Activated naive CD4-positive, alpha-beta T cell treated with anti-CD3 and anti-CD28 coated beads, Interleukin-2, amount 50 U/mL, for 72 hours (primary cell): ENCODE results near the gene TOP3B. TPM values are rescaled to one million over a fixed set of nuclear protein-coding genes. Genes with fewer than 3 reads are reported as not detected.

Source experiments
- ATAC-seq, 2 donors: fragments of 150-1000 bp; cut with Tn5 transposase; 2 replicates each; pipeline ENCODE4 v1.10.0; 2021; ENCODE audit warnings: mild to moderate bottlenecking in 2 of 2, moderate library complexity in 2 of 2
- DNase-seq, 2 donors: peaks; one replicate each; pipeline ENCODE4 v3.0.0; 2021 to 2022; ENCODE audit warnings: low spot score in 2 of 2
- H3K27ac Mint-ChIP-seq, 2 donors: one replicate each; pipeline ENCODE4 v1.8.0; 2022; ENCODE audit warnings: mild to moderate bottlenecking in 2 of 2, mixed read lengths in 2 of 2
- H3K36me3 Mint-ChIP-seq, 2 donors: one replicate each; pipeline ENCODE4 v1.8.0; 2022; ENCODE audit warnings: mixed read lengths in 2 of 2
- H3K9me3 Mint-ChIP-seq, 2 donors: one replicate each; pipeline ENCODE4 v1.8.0; 2022; ENCODE audit warnings: mixed read lengths in 2 of 2
- total RNA-seq, 2 donors: library from RNA; stranded (reverse); gene quantifications; one replicate each; pipeline ENCODE4 v1.2.3, GENCODE V29; 2022

Gene TOP3B
- total RNA-seq, 2 donors from 2014 or later = 41.4 to 42.7 TPM

GRCh38 chr22:21992593-21993237 is 10.1 kb upstream of the TOP3B start:
- DNase-seq (no peak), ATAC-seq (no peak)
- H3K9me3 Mint-ChIP-seq = no peaks in the 10 kb centered on the region

GRCh38 chr22:21991774-21992173 is 9.2 kb upstream of the TOP3B start:
- H3K9me3 Mint-ChIP-seq = no peaks in the 10 kb centered on the region
- H3K27ac Mint-ChIP-seq = no peak overlapping the region
- DNase-seq (no peak), ATAC-seq (no peak)
- H3K36me3 Mint-ChIP-seq = no peaks in the 10 kb centered on the region

More at GRCh38 chr22:21992593-21993237, 10.1 kb upstream of the TOP3B start:
- H3K27ac Mint-ChIP-seq = no peak overlapping the region
- no peaks in the 10 kb centered on the region for H3K36me3 Mint-ChIP-seq

GRCh38 chr22:21991304-21991596 is 8.7 kb upstream of the TOP3B start:
- ATAC-seq (no peak), DNase-seq (no peak)
- Mint-ChIP-seq H3K9me3 (no peaks in the 10 kb centered on the region), H3K27ac (no peak overlapping the region), H3K36me3 (no peaks in the 10 kb centered on the region)

GRCh38 chr22:21990445-21991303 is 8.1 kb upstream of the TOP3B start:
- no peaks in the 10 kb centered on the region for H3K9me3 Mint-ChIP-seq
- no peak for DNase-seq
- no peak for ATAC-seq
- H3K36me3 Mint-ChIP-seq = no peaks in the 10 kb centered on the region
- peak overlapping the region in 1 of 2 donors; percentile 65 for H3K27ac Mint-ChIP-seq

- Mint-ChIP-seq H3K27ac (no peak overlapping the region), H3K36me3 (no peaks in the 10 kb centered on the region), H3K9me3 (no peaks in the 10 kb centered on the region)
- no peak for ATAC-seq
- no peak for DNase-seq
These were observed 6.5 kb upstream of the TOP3B start for GRCh38 chr22:21989049-21989448.

- H3K36me3 Mint-ChIP-seq = no peaks in the 10 kb centered on the region
- no peak overlapping the region for H3K27ac Mint-ChIP-seq
- ATAC-seq (no peak), DNase-seq (no peak)
- H3K9me3 Mint-ChIP-seq = no peaks in the 10 kb centered on the region
These were observed 2.6 kb upstream of the TOP3B start for GRCh38 chr22:21985214-21985613.

- ATAC-seq (no peak), DNase-seq (no peak)
- Mint-ChIP-seq H3K27ac (no peak overlapping the region), H3K36me3 (no peaks in the 10 kb centered on the region), H3K9me3 (no peaks in the 10 kb centered on the region)
These were observed 2.2 kb upstream of the TOP3B start for GRCh38 chr22:21984793-21985192.

GRCh38 chr22:21981874-21982273 is 713 bp downstream of the TOP3B start:
- no peaks in the 10 kb centered on the region for H3K36me3 Mint-ChIP-seq
- DNase-seq = no peak
- no peaks in the 10 kb centered on the region for H3K9me3 Mint-ChIP-seq
- H3K27ac Mint-ChIP-seq = peak overlapping the region; percentile 91 to 95
- ATAC-seq = peak in 1 of 2 donors; percentile 25

GRCh38 chr22:21980547-21980946 is 2.0 kb downstream of the TOP3B start:
- ATAC-seq (no peak), DNase-seq (no peak)
- no peaks in the 10 kb centered on the region for H3K9me3 Mint-ChIP-seq
- H3K36me3 Mint-ChIP-seq = no peaks in the 10 kb centered on the region
- H3K27ac Mint-ChIP-seq = peak overlapping the region; percentile 36 to 91

GRCh38 chr22:21978564-21979386 is 3.8 kb downstream of the TOP3B start:
- DNase-seq (no peak), ATAC-seq (no peak)
- Mint-ChIP-seq H3K9me3 (no peaks in the 10 kb centered on the region), H3K36me3 (no peaks in the 10 kb centered on the region), H3K27ac (peak overlapping the region; percentile 10 to 81)

- no peak for ATAC-seq
- Mint-ChIP-seq H3K36me3 (no peaks in the 10 kb centered on the region), H3K9me3 (no peaks in the 10 kb centered on the region), H3K27ac (peak overlapping the region; percentile 10 to 81)
- no peak for DNase-seq
These were observed 4.8 kb downstream of the TOP3B start for GRCh38 chr22:21977814-21978213.

GRCh38 chr22:21975854-21976345 is 6.7 kb downstream of the TOP3B start:
- peak overlapping the region in 1 of 2 donors; percentile 5 for H3K27ac Mint-ChIP-seq
- no peak for DNase-seq
- ATAC-seq = no peak
- H3K9me3 Mint-ChIP-seq = no peaks in the 10 kb centered on the region
- H3K36me3 Mint-ChIP-seq = no peaks in the 10 kb centered on the region

GRCh38 chr22:21975273-21975672 is 7.3 kb downstream of the TOP3B start:
- no peak for ATAC-seq
- H3K27ac Mint-ChIP-seq = no peak overlapping the region
- H3K9me3 Mint-ChIP-seq = no peaks in the 10 kb centered on the region
- peaks cover 0 to 5% of the 10 kb centered on the region in 2 donors for H3K36me3 Mint-ChIP-seq
- DNase-seq = no peak

GRCh38 chr22:21974058-21974649 is 8.4 kb downstream of the TOP3B start:
- ATAC-seq (no peak), DNase-seq (no peak)
- H3K36me3 Mint-ChIP-seq = peaks cover 0 to 6% of the 10 kb centered on the region in 2 donors
- H3K9me3 Mint-ChIP-seq = no peaks in the 10 kb centered on the region
- H3K27ac Mint-ChIP-seq = no peak overlapping the region

- ATAC-seq = no peak
- no peak for DNase-seq
- H3K36me3 Mint-ChIP-seq = peaks cover 0 to 6% of the 10 kb centered on the region in 2 donors
- no peak overlapping the region for H3K27ac Mint-ChIP-seq
- no peaks in the 10 kb centered on the region for H3K9me3 Mint-ChIP-seq
These were observed 9.8 kb downstream of the TOP3B start for GRCh38 chr22:21972806-21973205.

- Mint-ChIP-seq H3K27ac (peak overlapping the region in 1 of 2 donors; percentile 60), H3K36me3 (peaks cover 0 to 6% of the 10 kb centered on the region in 2 donors), H3K9me3 (no peaks in the 10 kb centered on the region)
- DNase-seq = peak in 1 of 2 donors; percentile 72
- ATAC-seq = peak; percentile 46 to 59
These were observed 10.3 kb downstream of the TOP3B start for GRCh38 chr22:21972293-21972779.
